Loucy (cell line): ENCODE results near the gene TTBK1.

Experiments used
- H2AFZ ChIP-seq: fragments of 200-600 bp; sonication (generic); 2 replicates; pipeline ENCODE4 v1.6.0; 2016; ENCODE audit warnings: antibody characterized with exemption, mild to moderate bottlenecking, low read length, moderate library complexity
- H3F3A ChIP-seq: fragments of 200-600 bp; 2 replicates; pipeline ENCODE4 v1.6.0; 2016; ENCODE audit warnings: antibody characterized with exemption, low read depth, mild to moderate bottlenecking
- H3K27me3 ChIP-seq: fragments of 200-600 bp; sonication (generic); 2 replicates; pipeline ENCODE4 v1.6.1; 2014; ENCODE audit warnings: low read length, mild to moderate bottlenecking; ENCODE audit not compliant: insufficient read depth, poor library complexity, severe bottlenecking
- H3K36me3 ChIP-seq: fragments of 200-600 bp; sonication (generic); 2 replicates; pipeline ENCODE4 v1.6.1; 2016; ENCODE audit warnings: low read length; ENCODE audit not compliant: insufficient read depth
- H3K4me1 ChIP-seq: fragments of 200-600 bp; sonication (generic); 2 replicates; pipeline ENCODE4 v1.5.1; 2014; ENCODE audit warnings: low read length, mild to moderate bottlenecking; ENCODE audit not compliant: insufficient read depth, poor library complexity, severe bottlenecking
- H3K4me2 ChIP-seq: fragments of 200-600 bp; sonication (generic); 2 replicates; pipeline ENCODE4 v1.6.0; 2014; ENCODE audit warnings: antibody characterized with exemption, low read length, low read depth, mild to moderate bottlenecking; ENCODE audit not compliant: poor library complexity, severe bottlenecking
- H3K4me3 ChIP-seq: fragments of 200-600 bp; sonication (generic); 2 replicates; pipeline ENCODE4 v1.5.1; 2014; ENCODE audit warnings: low read length, mild to moderate bottlenecking, mixed read lengths; ENCODE audit not compliant: poor library complexity, severe bottlenecking
- H3K79me2 ChIP-seq: fragments of 200-600 bp; sonication (generic); 2 replicates; pipeline ENCODE4 v1.6.1; 2014; ENCODE audit warnings: low read length; ENCODE audit not compliant: insufficient read depth
- H3K9ac ChIP-seq: fragments of 200-600 bp; sonication (generic); 2 replicates; pipeline ENCODE4 v1.6.0; 2014; ENCODE audit warnings: mild to moderate bottlenecking, low read depth, low read length, moderate library complexity; ENCODE audit not compliant: poor library complexity, severe bottlenecking
- H3K9me2 ChIP-seq: fragments of 200-600 bp; sonication (generic); replicated peaks from 2 replicates; pipeline ENCODE4 v1.6.1; 2016; ENCODE audit warnings: low read depth, low read length, mixed read lengths
- H3K9me3 ChIP-seq: fragments of 200-600 bp; sonication (generic); 2 replicates; pipeline ENCODE4 v1.6.1; 2014; ENCODE audit warnings: mild to moderate bottlenecking, antibody characterized with exemption, low read length, low read depth; ENCODE audit not compliant: insufficient read depth
- H4K20me1 ChIP-seq: fragments of 200-600 bp; sonication (generic); 2 replicates; pipeline ENCODE4 v1.6.0; 2014; ENCODE audit warnings: antibody characterized with exemption, low read length, mild to moderate bottlenecking; ENCODE audit not compliant: insufficient read depth, poor library complexity, severe bottlenecking
- CTCF ChIP-seq: fragments of 200-600 bp; sonication (generic); conservative IDR thresholded peaks from 2 replicates; pipeline ENCODE4 v1.5.1; 2014; ENCODE audit warnings: mild to moderate bottlenecking, antibody characterized with exemption, low read length
- EZH2phosphoT487 ChIP-seq: fragments of 200-600 bp; IDR thresholded peaks from 2 replicates; pipeline ENCODE4 v1.6.1; 2018; ENCODE audit warnings: antibody characterized with exemption, mild to moderate bottlenecking, moderate library complexity, borderline replicate concordance

TTBK1 gene

DNA sequence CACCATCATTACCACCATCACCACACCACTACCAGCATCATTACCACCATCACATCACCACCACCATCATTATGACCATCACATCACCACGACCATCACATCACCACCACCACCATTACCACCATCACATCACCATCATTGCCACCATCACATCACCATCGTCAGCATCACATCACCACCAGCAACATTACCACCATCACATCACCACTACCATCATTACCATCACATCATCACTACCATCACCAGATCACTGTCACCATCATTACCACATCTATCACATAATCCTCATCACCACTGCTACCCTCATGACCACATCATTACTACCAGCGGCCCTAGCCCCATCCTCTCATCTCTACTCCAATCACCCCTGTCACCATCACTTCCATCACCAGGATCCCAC lies 51.3 kb downstream of the TTBK1 start:
- no peak overlapping the region for H2AFZ ChIP-seq
- H3K9me3 ChIP-seq = no peaks in the 10 kb centered on the region
- H3K9me2 ChIP-seq = no peaks in the 10 kb centered on the region
- H3K9ac ChIP-seq = no peak overlapping the region
- no peak overlapping the region for H3K4me3 ChIP-seq
- no peaks in the 10 kb centered on the region for H3K27me3 ChIP-seq
- no peaks in the 10 kb centered on the region for H4K20me1 ChIP-seq
- no peaks in the 10 kb centered on the region for H3K4me1 ChIP-seq
- TF ChIP-seq CTCF (no peak), EZH2phosphoT487 (no peak)
- no peaks in the 10 kb centered on the region for H3K36me3 ChIP-seq
- H3F3A ChIP-seq = no peaks in the 10 kb centered on the region
- no peak overlapping the region for H3K4me2 ChIP-seq
- H3K79me2 ChIP-seq = no peaks in the 10 kb centered on the region

GRCh38 chr6:43295456-43295855 lies 52.2 kb downstream of the TTBK1 start:
- Histone ChIP-seq H2AFZ (no peak overlapping the region), H3K4me1 (no peaks in the 10 kb centered on the region), H3K27me3 (no peaks in the 10 kb centered on the region), H3K9me2 (no peaks in the 10 kb centered on the region), H4K20me1 (no peaks in the 10 kb centered on the region), H3K9me3 (no peaks in the 10 kb centered on the region), H3K4me2 (no peak overlapping the region), H3F3A (no peaks in the 10 kb centered on the region), H3K9ac (no peak overlapping the region), H3K36me3 (no peaks in the 10 kb centered on the region), H3K79me2 (no peaks in the 10 kb centered on the region), H3K4me3 (no peak overlapping the region)
- TF ChIP-seq EZH2phosphoT487 = no peak
- no peak for TF ChIP-seq CTCF

DNA sequence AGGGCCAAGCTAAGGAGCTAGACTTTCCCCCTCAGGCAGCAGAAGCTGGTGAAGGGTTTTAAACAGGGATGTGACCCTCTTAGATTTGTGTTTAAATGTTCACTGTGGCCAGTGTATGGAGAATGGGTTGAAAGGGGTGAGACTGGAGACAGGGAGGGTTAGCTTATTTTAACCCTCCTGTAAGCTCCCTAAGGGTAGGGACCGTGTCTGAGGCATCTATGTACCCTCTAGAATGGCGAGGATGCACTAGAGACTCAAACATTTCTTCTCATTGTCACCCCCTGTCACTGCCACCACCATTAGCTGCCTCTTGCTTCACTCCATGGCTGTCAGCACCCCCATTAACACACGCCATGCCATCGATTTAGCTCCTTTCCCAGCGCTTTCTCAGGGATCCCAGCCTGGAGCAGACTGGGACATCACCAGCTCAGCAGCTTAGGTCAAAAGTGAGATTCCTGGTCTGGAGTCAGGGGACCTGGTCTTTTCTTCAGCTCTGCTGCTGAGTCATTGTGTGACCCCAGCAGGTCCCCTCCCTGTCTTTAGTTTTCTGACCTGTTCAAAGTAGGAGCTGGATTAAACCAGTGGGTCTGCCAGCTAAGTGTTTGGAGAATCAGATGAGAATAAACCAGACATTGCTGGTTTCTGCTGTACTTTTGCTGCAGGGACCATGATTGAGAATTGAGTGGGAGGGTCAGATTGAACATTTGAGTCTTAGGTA lies 53.7 kb downstream of the TTBK1 start:
- Histone ChIP-seq H3K4me2 (no peak overlapping the region), H3K4me1 (no peaks in the 10 kb centered on the region), H3K9me3 (no peaks in the 10 kb centered on the region), H3F3A (no peaks in the 10 kb centered on the region), H3K4me3 (no peak overlapping the region), H3K36me3 (no peaks in the 10 kb centered on the region), H3K79me2 (no peaks in the 10 kb centered on the region), H3K9me2 (no peaks in the 10 kb centered on the region), H2AFZ (no peak overlapping the region), H4K20me1 (no peaks in the 10 kb centered on the region), H3K9ac (no peak overlapping the region), H3K27me3 (no peaks in the 10 kb centered on the region)
- TF ChIP-seq CTCF (no peak), EZH2phosphoT487 (no peak)
